ENCODE data around the gene MKI67.

Gene MKI67

DNA sequence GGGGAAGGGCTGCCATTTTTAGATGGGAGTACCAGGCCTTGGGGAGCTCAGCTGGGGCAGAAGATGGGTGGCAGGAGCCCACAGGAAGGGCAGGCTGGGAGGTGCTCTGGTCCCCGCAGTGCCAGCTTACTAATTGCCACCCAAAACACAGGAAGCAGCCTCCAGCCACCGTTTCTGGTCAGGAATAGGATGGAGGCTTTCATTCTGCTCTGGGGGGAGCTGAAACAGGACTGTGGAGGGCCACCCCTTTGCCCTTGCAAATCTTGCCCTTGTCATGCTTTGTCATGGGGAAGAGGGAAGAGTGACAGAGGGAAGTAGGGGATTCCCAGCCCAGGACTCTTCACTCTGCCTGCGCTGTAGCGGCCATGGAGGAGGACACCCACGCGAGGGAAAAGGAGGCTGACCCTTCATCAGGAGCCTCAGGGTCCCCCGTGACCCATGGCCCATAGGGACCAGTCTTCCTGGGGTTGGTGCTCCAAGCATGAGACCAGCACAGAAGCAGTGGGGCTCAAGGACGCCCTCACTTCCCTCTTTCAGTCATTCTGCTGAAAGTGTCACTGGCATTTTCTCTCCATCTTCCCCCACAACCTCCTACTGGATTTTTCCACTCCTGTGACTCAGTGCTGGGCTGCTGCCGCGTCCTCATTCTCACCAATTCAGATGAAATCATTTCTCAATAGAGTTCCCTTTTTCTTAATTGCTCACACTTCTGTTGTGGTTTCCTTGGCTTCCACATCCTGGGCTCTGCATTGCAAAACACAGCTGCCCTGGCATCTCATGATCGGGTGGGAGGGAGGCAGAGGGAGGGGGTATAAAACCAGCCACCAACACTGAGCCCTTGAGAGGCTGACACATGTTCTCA, 61.9 kb downstream of the MKI67 start:
- Histone ChIP-seq H3K27ac (peak overlapping the region; percentile 13), H3K27me3 (replicated peaks) (no peaks in the 10 kb centered on the region), H3K4me3 (ENCODE audit: low read depth, low read length) (no peak overlapping the region), H3K36me3 (replicated peaks) (peaks cover 30% of the 10 kb centered on the region)
- in situ Hi-C loops (cut with HindIII; ENCODE audit: low pct_ligation_motif_present, low sequenced_read_pairs), result no loop called here
- TF ChIP-seq, protein P1, sequence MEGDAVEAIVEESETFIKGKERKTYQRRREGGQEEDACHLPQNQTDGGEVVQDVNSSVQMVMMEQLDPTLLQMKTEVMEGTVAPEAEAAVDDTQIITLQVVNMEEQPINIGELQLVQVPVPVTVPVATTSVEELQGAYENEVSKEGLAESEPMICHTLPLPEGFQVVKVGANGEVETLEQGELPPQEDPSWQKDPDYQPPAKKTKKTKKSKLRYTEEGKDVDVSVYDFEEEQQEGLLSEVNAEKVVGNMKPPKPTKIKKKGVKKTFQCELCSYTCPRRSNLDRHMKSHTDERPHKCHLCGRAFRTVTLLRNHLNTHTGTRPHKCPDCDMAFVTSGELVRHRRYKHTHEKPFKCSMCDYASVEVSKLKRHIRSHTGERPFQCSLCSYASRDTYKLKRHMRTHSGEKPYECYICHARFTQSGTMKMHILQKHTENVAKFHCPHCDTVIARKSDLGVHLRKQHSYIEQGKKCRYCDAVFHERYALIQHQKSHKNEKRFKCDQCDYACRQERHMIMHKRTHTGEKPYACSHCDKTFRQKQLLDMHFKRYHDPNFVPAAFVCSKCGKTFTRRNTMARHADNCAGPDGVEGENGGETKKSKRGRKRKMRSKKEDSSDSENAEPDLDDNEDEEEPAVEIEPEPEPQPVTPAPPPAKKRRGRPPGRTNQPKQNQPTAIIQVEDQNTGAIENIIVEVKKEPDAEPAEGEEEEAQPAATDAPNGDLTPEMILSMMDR (IDR thresholded peaks at IDR 0.05; ENCODE audit: low read depth, low read length, missing control alignments), result no peak
- DNase-seq, result peak; percentile 57

DNA sequence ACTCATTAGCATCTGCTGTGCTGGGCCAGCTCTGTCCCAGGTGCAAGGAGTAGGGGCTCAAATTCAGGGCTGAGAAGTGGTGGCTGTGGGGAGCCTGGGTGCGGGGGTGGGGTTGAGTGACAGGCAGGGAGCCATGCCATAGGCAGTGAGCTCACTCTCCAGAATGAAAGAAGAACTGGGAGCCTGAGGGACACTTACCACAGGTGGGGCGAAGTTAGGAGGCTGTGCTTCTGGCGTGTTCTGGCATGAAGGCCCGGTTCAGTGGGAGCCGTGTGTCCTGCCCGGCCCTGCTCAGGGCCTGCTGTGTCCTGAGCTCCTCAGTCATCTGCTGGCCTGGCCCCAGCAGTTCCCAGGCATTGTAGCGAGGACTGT, 62.5 kb downstream of the MKI67 start:
- H3K27ac ChIP-seq, result no peak overlapping the region
- H3K4me3 ChIP-seq (ENCODE audit: low read depth, low read length), result no peak overlapping the region
- TF ChIP-seq, protein P1 (IDR thresholded peaks at IDR 0.05; ENCODE audit: low read depth, low read length, missing control alignments), result no peak
- no peaks in the 10 kb centered on the region for H3K27me3 ChIP-seq (replicated peaks)
- in situ Hi-C loops (cut with HindIII; ENCODE audit: low pct_ligation_motif_present, low sequenced_read_pairs), result no loop called here
- DNase-seq, result no peak
- H3K36me3 ChIP-seq (replicated peaks), result peaks cover 33% of the 10 kb centered on the region

DNA sequence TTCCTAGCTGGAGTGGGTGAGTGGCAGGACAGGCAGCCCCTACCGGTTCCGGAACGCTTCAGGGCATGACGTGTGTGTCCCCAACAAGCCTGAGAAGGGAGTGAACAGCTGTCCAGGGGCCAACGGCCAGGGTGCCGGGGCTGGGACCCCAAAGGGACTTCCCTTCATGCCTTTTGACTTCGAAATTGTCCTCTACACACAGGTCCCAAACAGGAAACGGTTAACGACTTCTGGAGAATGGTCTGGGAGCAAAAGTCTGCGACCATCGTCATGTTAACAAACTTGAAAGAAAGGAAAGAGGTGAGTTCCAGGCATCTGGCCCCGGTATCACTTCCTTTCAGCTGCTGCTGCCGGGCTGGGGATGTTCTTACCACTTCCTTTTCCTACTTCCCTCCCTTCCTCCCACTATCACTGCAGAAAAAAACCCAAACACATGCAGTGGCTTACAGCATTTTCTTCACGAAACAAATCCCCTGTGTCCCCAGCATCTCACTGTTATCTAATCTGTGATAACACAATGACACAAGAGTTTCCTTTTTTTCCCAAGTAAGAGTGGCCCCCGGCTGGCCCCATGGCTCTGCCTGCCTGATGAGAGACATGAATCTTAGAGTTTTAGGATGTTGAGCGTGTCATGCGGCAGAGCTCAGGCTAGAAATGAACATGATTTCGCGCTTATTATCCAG, 63.2 kb downstream of the MKI67 start:
- in situ Hi-C loops (cut with HindIII; ENCODE audit: low pct_ligation_motif_present, low sequenced_read_pairs), result no loop called here
- H3K27ac ChIP-seq, result no peak overlapping the region
- no peak overlapping the region for H3K4me3 ChIP-seq (ENCODE audit: low read depth, low read length)
- TF ChIP-seq, protein P1 (IDR thresholded peaks at IDR 0.05; ENCODE audit: low read depth, low read length, missing control alignments), result no peak
- DNase-seq, result no peak
- H3K27me3 ChIP-seq (replicated peaks), result no peaks in the 10 kb centered on the region
- peaks cover 30% of the 10 kb centered on the region for H3K36me3 ChIP-seq (replicated peaks)

DNA sequence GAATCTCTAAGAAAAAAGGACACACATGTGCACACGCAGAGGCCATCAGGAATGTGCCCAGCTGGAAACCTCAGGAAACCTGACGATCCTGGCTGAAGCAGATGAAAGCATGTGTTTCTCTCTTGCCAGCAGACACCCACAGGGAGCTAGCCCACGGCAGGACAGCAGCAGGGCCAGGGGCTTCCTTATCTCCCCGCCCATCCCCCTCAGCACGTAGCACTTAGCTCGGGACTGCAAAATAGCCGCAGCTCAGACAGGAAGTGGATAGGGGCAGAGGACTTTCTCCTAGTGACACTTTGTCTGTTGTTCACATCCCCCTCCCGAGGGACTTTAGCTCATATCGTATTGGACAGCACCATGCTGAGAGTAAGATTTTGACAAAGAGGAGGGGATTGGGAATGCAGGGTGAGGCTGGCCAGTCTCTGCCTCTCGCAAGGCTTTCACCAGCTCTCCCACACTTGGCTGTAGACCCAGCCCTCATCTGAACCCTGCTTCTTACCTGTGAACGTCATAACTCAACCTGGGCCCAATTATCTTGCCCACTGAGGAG, 63.8 kb downstream of the MKI67 start:
- peaks cover 31% of the 10 kb centered on the region for H3K36me3 ChIP-seq (replicated peaks)
- in situ Hi-C loops (cut with HindIII; ENCODE audit: low pct_ligation_motif_present, low sequenced_read_pairs), result no loop called here
- DNase-seq, result no peak

DNA sequence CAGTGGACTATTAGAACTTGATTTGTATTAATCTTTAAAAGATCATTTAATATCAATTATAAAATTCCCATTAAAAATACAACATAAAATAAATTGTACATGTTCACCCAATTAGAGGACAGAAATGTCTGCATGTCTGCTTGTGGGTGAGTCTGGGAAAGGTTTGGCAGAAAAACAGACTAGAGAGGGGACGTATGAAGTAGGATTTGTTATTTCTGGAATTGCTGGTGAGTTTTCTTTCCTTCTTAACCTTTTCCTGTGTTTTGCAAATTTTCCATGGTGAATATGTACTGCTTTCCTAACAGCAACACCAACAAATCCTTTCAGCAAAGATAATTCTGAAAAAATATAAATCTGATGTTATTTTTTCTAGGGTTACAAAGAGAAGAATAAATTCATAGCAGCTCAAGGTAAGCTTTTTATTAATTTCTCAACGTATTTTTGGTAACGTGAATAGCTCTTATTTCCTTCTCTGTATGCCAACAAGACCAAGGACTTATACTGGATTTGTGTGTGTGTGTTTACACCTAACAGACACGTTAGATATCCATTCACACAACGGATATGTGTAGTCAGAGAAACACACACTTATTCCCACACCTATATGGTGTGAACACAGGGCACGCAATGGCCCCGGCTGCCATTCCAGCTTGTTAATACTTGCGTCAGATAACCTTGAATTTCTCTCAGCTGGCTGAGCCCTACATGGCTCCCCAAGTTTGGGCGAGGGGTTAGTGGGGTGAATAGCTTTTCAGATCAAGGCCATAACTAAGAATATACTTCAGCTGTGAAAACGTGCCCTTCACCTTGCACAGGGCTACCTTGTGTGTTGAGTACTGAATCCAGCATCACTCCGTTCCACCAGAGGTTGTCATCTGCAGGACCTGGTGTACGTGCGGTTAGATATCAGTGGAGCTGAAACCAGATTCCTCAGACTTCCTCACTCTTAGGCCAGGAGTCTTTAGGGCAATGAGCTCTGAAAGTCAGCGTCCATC, 64.6 kb downstream of the MKI67 start:
- Histone ChIP-seq H3K36me3 (replicated peaks) (peaks cover 29% of the 10 kb centered on the region), H3K27me3 (replicated peaks) (no peaks in the 10 kb centered on the region), H3K27ac (no peak overlapping the region), H3K4me3 (ENCODE audit: low read depth, low read length) (no peak overlapping the region)
- no peak for DNase-seq
- in situ Hi-C loops (cut with HindIII; ENCODE audit: low pct_ligation_motif_present, low sequenced_read_pairs), result no loop called here
- TF ChIP-seq, protein P1 (IDR thresholded peaks at IDR 0.05; ENCODE audit: low read depth, low read length, missing control alignments), result no peak

More for the DNA sequence above, 63.8 kb downstream of the MKI67 start:
- TF ChIP-seq, protein P1 (IDR thresholded peaks at IDR 0.05; ENCODE audit: low read depth, low read length, missing control alignments), result no peak
- H3K27ac ChIP-seq, result no peak overlapping the region
- H3K4me3 ChIP-seq (ENCODE audit: low read depth, low read length), result no peak overlapping the region
- H3K27me3 ChIP-seq (replicated peaks), result no peaks in the 10 kb centered on the region
